Fibroblast of lung (primary cell): Measurements from ENCODE around the gene CBX1. TPM values are rescaled to one million over a fixed set of nuclear protein-coding genes. Genes with fewer than 3 reads are reported as not detected.

Source experiments
- DNase-seq, 2 donors: peaks; one replicate each; pipeline versions ENCODE4 v3.0.0 to v3.0.0-alpha.2; 2010; ENCODE audit warnings: low read depth in 2 of 2
- H2AFZ ChIP-seq: 2 replicates; pipeline ENCODE4 v1.5.1; 2012; ENCODE audit warnings: low read length, control low read depth, inconsistent platforms
- H3K27ac ChIP-seq: 2 replicates; pipeline ENCODE4 v1.5.1; 2011; ENCODE audit warnings: low read length, control low read depth; ENCODE audit not compliant: insufficient read depth
- H3K27me3 ChIP-seq: 2 replicates; pipeline ENCODE4 v1.5.1; 2011; ENCODE audit warnings: mild to moderate bottlenecking, low read length; ENCODE audit not compliant: control insufficient read depth, insufficient read depth
- H3K36me3 ChIP-seq: 2 replicates; pipeline ENCODE4 v1.5.1; 2011; ENCODE audit warnings: low read length; ENCODE audit not compliant: control insufficient read depth, insufficient read depth
- H3K4me1 ChIP-seq: 2 replicates; pipeline ENCODE4 v1.5.1; 2011; ENCODE audit warnings: low read length; ENCODE audit not compliant: control insufficient read depth, insufficient read depth; ENCODE audit errors: extremely low read depth
- H3K4me2 ChIP-seq: 2 replicates; pipeline ENCODE4 v1.5.1; 2011; ENCODE audit warnings: low read length, control low read depth; ENCODE audit not compliant: insufficient read depth; ENCODE audit errors: extremely low read depth
- H3K4me3 ChIP-seq, 4 experiments: fragments of 200-600 bp in 1 of 4; sonication (generic) in 1 of 4; replicated peaks in 1 of 4; 2 replicates each; pipeline ENCODE4 v1.5.1; 2011 to 2016; ENCODE audit warnings: low read length in 4 of 4, low read depth in 3 of 4, mild to moderate bottlenecking in 3 of 4, control low read depth in 2 of 4, inconsistent platforms in 1 of 4, mixed read lengths in 1 of 4; ENCODE audit not compliant: insufficient read depth in 1 of 4; ENCODE audit errors: control extremely low read depth in 1 of 4
- H3K79me2 ChIP-seq: 2 replicates; pipeline ENCODE4 v1.5.1; 2012; ENCODE audit warnings: mild to moderate bottlenecking, low read length, inconsistent platforms; ENCODE audit not compliant: control insufficient read depth, insufficient read depth
- H3K9ac ChIP-seq: 2 replicates; pipeline ENCODE4 v1.5.1; 2011; ENCODE audit warnings: mild to moderate bottlenecking, low read length, control low read depth; ENCODE audit not compliant: insufficient read depth
- H3K9me3 ChIP-seq: 2 replicates; pipeline ENCODE4 v1.5.1; 2012; ENCODE audit warnings: low read depth, low read length; ENCODE audit not compliant: control insufficient read depth, insufficient read depth
- H4K20me1 ChIP-seq: 2 replicates; pipeline ENCODE4 v1.5.1; 2011; ENCODE audit warnings: low read length; ENCODE audit not compliant: control insufficient read depth, insufficient read depth; ENCODE audit errors: extremely low read depth
- CTCF ChIP-seq, 2 donors: IDR thresholded peaks in 1 of 2; conservative IDR thresholded peaks in 1 of 2; 1 replicate in 1 of 2; 2 replicates in 1 of 2; pipeline ENCODE4 v1.5.1; 2011 to 2012; ENCODE audit warnings: low read length in 2 of 2, control low read depth in 1 of 2, inconsistent platforms in 1 of 2, low read depth in 1 of 2, mild to moderate bottlenecking in 1 of 2
- EZH2 ChIP-seq: IDR thresholded peaks from 2 replicates; pipeline ENCODE4 v1.5.1; 2012; ENCODE audit warnings: low read length, control low read depth, mild to moderate bottlenecking; ENCODE audit errors: missing control alignments
- polyA plus RNA-seq, 2 donors: library from polyadenylated mRNA; depleted of rRNA in 1 of 2; stranded (reverse) in 1 of 2; unstranded in 1 of 2; fragments of >200 nt; gene quantifications; 2 replicates each; pipeline ENCODE4 v1.2.1, GENCODE V29; 2011 to 2012; ENCODE audit warnings: missing spikeins in 1 of 2
- total RNA-seq: library from RNA; depleted of rRNA; stranded (reverse); fragments of >200 nt; gene quantifications from 2 replicates; pipeline ENCODE4 v1.2.1, GENCODE V29; 2014

CBX1 gene
- total and polyA plus RNA-seq, 2 donors (not counting 1 experiment from before 2014, with no cell fraction given) = 50.4 to 64.8 TPM

GRCh38 chr17:48059125-48059668, 42.1 kb downstream of the CBX1 start:
- Histone ChIP-seq H3K79me2 (peaks cover 13% of the 10 kb centered on the region), H3K9ac (no peak overlapping the region), H3K9me3 (no peaks in the 10 kb centered on the region), H3K27me3 (no peaks in the 10 kb centered on the region), H2AFZ (no peak overlapping the region), H3K27ac (no peak overlapping the region), H4K20me1 (no peaks in the 10 kb centered on the region), H3K4me1 (peaks cover 3% of the 10 kb centered on the region), H3K4me3 (no peak overlapping the region), H3K36me3 (peaks cover 33% of the 10 kb centered on the region), H3K4me2 (no peak overlapping the region)
- TF ChIP-seq CTCF (conservative IDR thresholded peaks at IDR 0.05 in 1 of 2, IDR thresholded peaks at IDR 0.05 in 1 of 2; ENCODE audit: low read depth in 1 of 2, low read length in 2 of 2) = no peak
- TF ChIP-seq EZH2 = no peak
- DNase-seq = no peak

GRCh38 chr17:48058393-48059124, 42.7 kb downstream of the CBX1 start:
- Histone ChIP-seq H2AFZ (no peak overlapping the region), H3K4me3 (no peak overlapping the region), H3K9me3 (no peaks in the 10 kb centered on the region), H3K4me1 (peaks cover 8% of the 10 kb centered on the region), H3K4me2 (no peak overlapping the region), H3K9ac (no peak overlapping the region), H3K27ac (no peak overlapping the region), H3K27me3 (no peaks in the 10 kb centered on the region), H3K79me2 (peaks cover 19% of the 10 kb centered on the region), H4K20me1 (no peaks in the 10 kb centered on the region), H3K36me3 (peaks cover 31% of the 10 kb centered on the region)
- TF ChIP-seq EZH2 = no peak
- no peak for TF ChIP-seq CTCF (conservative IDR thresholded peaks at IDR 0.05 in 1 of 2, IDR thresholded peaks at IDR 0.05 in 1 of 2; ENCODE audit: low read depth in 1 of 2, low read length in 2 of 2)
- DNase-seq = no peak

GRCh38 chr17:48057626-48058025, 43.7 kb downstream of the CBX1 start:
- no peak overlapping the region for H2AFZ ChIP-seq
- no peaks in the 10 kb centered on the region for H4K20me1 ChIP-seq
- no peak overlapping the region for H3K27ac ChIP-seq
- peaks cover 28% of the 10 kb centered on the region for H3K79me2 ChIP-seq
- H3K36me3 ChIP-seq = peaks cover 31% of the 10 kb centered on the region
- no peak for DNase-seq
- H3K9ac ChIP-seq = no peak overlapping the region
- TF ChIP-seq CTCF (conservative IDR thresholded peaks at IDR 0.05 in 1 of 2, IDR thresholded peaks at IDR 0.05 in 1 of 2; ENCODE audit: low read depth in 1 of 2, low read length in 2 of 2) = no peak
- no peak for TF ChIP-seq EZH2
- H3K27me3 ChIP-seq = no peaks in the 10 kb centered on the region
- no peaks in the 10 kb centered on the region for H3K9me3 ChIP-seq
- H3K4me3 ChIP-seq = no peak overlapping the region
- peaks cover 17% of the 10 kb centered on the region for H3K4me1 ChIP-seq
- H3K4me2 ChIP-seq = no peak overlapping the region
